A549 (cell line): ENCODE data around the gene RALGAPA1. TPM values are rescaled to one million over a fixed set of nuclear protein-coding genes. Genes with fewer than 3 reads are reported as not detected.

ENCODE experiments used
- ATAC-seq, 2 experiments: fragments of 200-7000 bp in 1 of 2; fragments of >200 bp in 1 of 2; cut with Nextera tagmentation in 1 of 2; cut with Tn5 transposase in 1 of 2; 3 replicates each; pipeline versions ENCODE4 v1.8.0 to v1.9.1; 2018 to 2020; ENCODE audit warnings: mild to moderate bottlenecking in 1 of 2, moderate library complexity in 1 of 2
- CTCF ChIA-PET: fragments of 300-600 bp; sonication (Branson Sonifier 250); formaldehyde crosslinking; extraction: SDS; loops from one replicate; lab custom pipeline; 2021; ENCODE audit warnings: antibody characterized with exemption, inconsistent platforms; lab: Yijun Ruan, JAX
- POLR2A ChIA-PET: fragments of 350-600 bp; formaldehyde crosslinking; extraction: SDS; loops from one replicate; lab custom pipeline; 2021; ENCODE audit warnings: antibody characterized with exemption, inconsistent platforms; lab: Yijun Ruan, JAX
- DNase-seq, 2 experiments: peaks; one replicate each; pipeline versions ENCODE4 v3.0.0 to v3.0.0-alpha.2; 2011 to 2016; ENCODE audit warnings: low read depth in 1 of 2, low spot score in 1 of 2
- FAIRE-seq: peaks from 2 replicates; lab custom pipeline; 2011; peaks lifted over from hg19 to GRCh38; lab: Jason Lieb, UNC
- H3K27ac ChIP-seq, 2 experiments: fragments of >200 bp; sonication (Bioruptor Twin); formaldehyde crosslinking; 3 replicates each; pipeline ENCODE4 v1.5.1; 2016 to 2017
- H3K4me1 ChIP-seq: fragments of >200 bp; sonication (Bioruptor Twin); formaldehyde crosslinking; 3 replicates; pipeline ENCODE4 v1.6.1; 2016
- H3K4me2 ChIP-seq: fragments of >200 bp; sonication (Bioruptor Twin); formaldehyde crosslinking; 3 replicates; pipeline ENCODE4 v1.6.1; 2016
- H3K4me3 ChIP-seq: fragments of >200 bp; sonication (Bioruptor Twin); formaldehyde crosslinking; 3 replicates; pipeline ENCODE4 v1.5.1; 2016
- H3K9me3 ChIP-seq: fragments of >200 bp; sonication (Bioruptor Twin); formaldehyde crosslinking; 3 replicates; pipeline ENCODE4 v1.6.1; 2016
- BHLHE40 ChIP-seq: IDR thresholded peaks from 2 replicates; pipeline ENCODE4 v1.6.1; 2012; ENCODE audit warnings: low read depth, low read length, inconsistent platforms
- CBX2 ChIP-seq: fragments of 200-600 bp; sonication (generic); IDR thresholded peaks from 2 replicates; pipeline ENCODE4 v1.6.1; 2016; ENCODE audit warnings: low read depth, mild to moderate bottlenecking, borderline replicate concordance
- E2F6 ChIP-seq: IDR thresholded peaks from 2 replicates; pipeline ENCODE4 v1.6.1; 2012; ENCODE audit warnings: low read depth, borderline replicate concordance
- EHMT2 ChIP-seq: fragments of 200-600 bp; sonication (generic); IDR thresholded peaks from 2 replicates; pipeline ENCODE4 v1.6.1; 2016; ENCODE audit warnings: antibody characterized with exemption, low read depth, mild to moderate bottlenecking, moderate library complexity
- ESRRA ChIP-seq: fragments of 150-350 bp; IDR thresholded peaks from 2 replicates; pipeline ENCODE4 v1.6.1; 2014; ENCODE audit warnings: mild to moderate bottlenecking, low read length, borderline replicate concordance
- FOSB ChIP-seq: fragments of 250-450 bp; sonication (Bioruptor Pico); IDR thresholded peaks from 2 replicates; pipeline ENCODE4 v1.5.0; 2020; ENCODE audit warnings: mild to moderate bottlenecking, moderate library complexity
- FOSL2 ChIP-seq, 2 experiments: fragments of 450-650 bp in 1 of 2; fragments of >200 bp in 1 of 2; sonication (Bioruptor Twin) in 1 of 2; formaldehyde crosslinking; IDR thresholded peaks; 2 replicates each; pipeline versions ENCODE4 v1.5.0 to v1.6.1; 2016 to 2020; ENCODE audit warnings: mild to moderate bottlenecking in 1 of 2, moderate library complexity in 1 of 2
- FOXS1 ChIP-seq: fragments of 250-450 bp; sonication (Bioruptor Pico); IDR thresholded peaks from 2 replicates; pipeline ENCODE4 v1.5.0; 2020; ENCODE audit warnings: mild to moderate bottlenecking, moderate library complexity
- HDAC2 ChIP-seq: fragments of 200-600 bp; sonication (generic); IDR thresholded peaks from 2 replicates; pipeline ENCODE4 v1.6.1; 2016
- HMGXB4 ChIP-seq: fragments of 250-450 bp; sonication (Bioruptor Pico); IDR thresholded peaks from 2 replicates; pipeline ENCODE4 v1.5.0; 2021; ENCODE audit warnings: mild to moderate bottlenecking, moderate library complexity, borderline replicate concordance
- HOXA7 ChIP-seq: fragments of 250-450 bp; sonication (Bioruptor Pico); IDR thresholded peaks from 2 replicates; pipeline ENCODE4 v1.5.0; 2020; ENCODE audit warnings: mild to moderate bottlenecking, moderate library complexity
- HOXB5 ChIP-seq: fragments of 250-450 bp; sonication (Bioruptor Pico); IDR thresholded peaks from 2 replicates; pipeline ENCODE4 v1.5.0; 2020; ENCODE audit warnings: mild to moderate bottlenecking, moderate library complexity
- KDM5A ChIP-seq: fragments of 200-600 bp; sonication (generic); IDR thresholded peaks from 2 replicates; pipeline ENCODE4 v1.6.1; 2016; ENCODE audit warnings: antibody characterized with exemption, mild to moderate bottlenecking
- MAX ChIP-seq: IDR thresholded peaks from 2 replicates; pipeline ENCODE4 v1.6.1; 2012
- NR3C1 ChIP-seq: fragments of >200 bp; sonication (Bioruptor Twin); formaldehyde crosslinking; IDR thresholded peaks from 3 replicates; pipeline ENCODE4 v1.6.1; 2017
- PHF8 ChIP-seq: fragments of 200-600 bp; sonication (generic); IDR thresholded peaks from 2 replicates; pipeline ENCODE4 v1.6.1; 2016; ENCODE audit warnings: low read depth, mild to moderate bottlenecking, antibody characterized with exemption, moderate library complexity, borderline replicate concordance
- RAD21 ChIP-seq, 2 experiments: fragments of >200 bp in 1 of 2; sonication (Bioruptor Twin) in 1 of 2; formaldehyde crosslinking in 1 of 2; IDR thresholded peaks in 1 of 2; conservative IDR thresholded peaks in 1 of 2; 2 replicates in 1 of 2; 3 replicates in 1 of 2; pipeline ENCODE4 v1.6.1; 2012 to 2018; ENCODE audit warnings: inconsistent platforms in 1 of 2
- REST ChIP-seq: fragments of 200-600 bp; sonication (generic); IDR thresholded peaks from 2 replicates; pipeline ENCODE4 v1.6.1; 2016; ENCODE audit warnings: antibody characterized with exemption, mild to moderate bottlenecking, moderate library complexity
- USF2 ChIP-seq: fragments of 450-650 bp; IDR thresholded peaks from 2 replicates; pipeline ENCODE4 v1.6.1; 2014; ENCODE audit warnings: antibody characterized with exemption
- WGBS: methylation state at CpG from one replicate; pipeline ENCODE4 v1.1.6; 2017; ENCODE audit errors: missing lambda C conversion rate; 5-methylcytosine and 5-hydroxymethylcytosine counted together
- polyA plus RNA-seq, 4 experiments: library from polyadenylated mRNA; depleted of rRNA in 3 of 4; stranded (reverse); fragments of >200 nt; fragmentation: RNase III in 1 of 4; extraction: RNeasy Plus Mini Kit Qiagen cat#74134 plus additional on column Dnase treatment in 1 of 4; gene quantifications; 2 replicates in 3 of 4; 3 replicates in 1 of 4; pipeline ENCODE4 v1.2.3, GENCODE V29; 2011 to 2017

The RALGAPA1 gene
- polyA plus RNA-seq, 2 of the 4 experiments (the other 2 are of a cell fraction) = 8.2 to 17.1 TPM

- TF ChIP-seq CBX2 = no peak
Observed at GRCh38 chr14:35571598-35571997, 237.5 kb downstream of the RALGAPA1 start (continued).

GRCh38 chr14:35565871-35566464 is 243.1 kb downstream of the RALGAPA1 start:
- H3K27ac ChIP-seq = no peak overlapping the region
- FAIRE-seq (no peak), ATAC-seq (no peak), DNase-seq (no peak)
- CTCF ChIA-PET = no interaction called here
- H3K4me3 ChIP-seq = no peak overlapping the region
- no peak overlapping the region for H3K4me2 ChIP-seq
- POLR2A ChIA-PET = no interaction called here
- WGBS = 82% methylated on average over 4 of the region's 4 CpGs
- H3K9me3 ChIP-seq = no peaks in the 10 kb centered on the region
- TF ChIP-seq FOXS1 (CRISPR knock-in tag) = no peak
- TF ChIP-seq EHMT2 = no peak
- H3K4me1 ChIP-seq = no peaks in the 10 kb centered on the region

- WGBS = 80% methylated on average over 2 of the region's 2 CpGs
- no peaks in the 10 kb centered on the region for H3K9me3 ChIP-seq
- CTCF ChIA-PET = no interaction called here
- no peak overlapping the region for H3K4me3 ChIP-seq
- DNase-seq (no peak), ATAC-seq (no peak), FAIRE-seq (no peak)
- POLR2A ChIA-PET = no interaction called here
- TF ChIP-seq FOSL2 (IDR thresholded peaks at IDR 0.05) (no peak), FOSL2 (CRISPR knock-in tag; IDR thresholded peaks at IDR 0.05) (no peak), MAX (no peak), BHLHE40 (no peak), USF2 (no peak), KDM5A (no peak), HDAC2 (no peak), REST (no peak), NR3C1 (no peak), E2F6 (no peak), RAD21 (conservative IDR thresholded peaks at IDR 0.05 in 1 of 2, IDR thresholded peaks at IDR 0.05 in 1 of 2) (no peak), PHF8 (no peak), HOXB5 (CRISPR knock-in tag) (no peak), FOSB (CRISPR knock-in tag) (no peak), HMGXB4 (CRISPR knock-in tag) (no peak), ESRRA (no peak), HOXA7 (no peak)
- H3K4me2 ChIP-seq = no peak overlapping the region
- no peak overlapping the region for H3K27ac ChIP-seq
- no peaks in the 10 kb centered on the region for H3K4me1 ChIP-seq
Observed at GRCh38 chr14:35558680-35559079, 250.4 kb downstream of the RALGAPA1 start.
